OCI-LY3 (cell line): ENCODE results near the gene MED15.

Experiments
- H2AFZ ChIP-seq: fragments of 200-600, 300-600 bp; shearing (Covaris generic); 2 replicates; pipeline ENCODE4 v1.6.0; 2014; ENCODE audit warnings: antibody characterized with exemption, low read depth, low read length
- H3K27ac ChIP-seq: fragments of 200-600, 300-600 bp; sonication (generic); 2 replicates; pipeline ENCODE4 v1.5.1; 2014; ENCODE audit warnings: mild to moderate bottlenecking, low read length, moderate library complexity, mixed read lengths
- H3K27me3 ChIP-seq: fragments of 200-600, 300-600 bp; sonication (generic); 2 replicates; pipeline ENCODE4 v1.6.1; 2014; ENCODE audit warnings: low read depth, low read length, mixed read lengths
- H3K36me3 ChIP-seq: fragments of 200-600, 300-600 bp; sonication (generic); replicated peaks from 2 replicates; pipeline ENCODE3; 2014; ENCODE audit warnings: low read depth, low read length, mixed read lengths
- H3K4me1 ChIP-seq: fragments of 300-600, 200-600 bp; sonication (generic); 2 replicates; pipeline ENCODE4 v1.6.1; 2014; ENCODE audit warnings: low read length, mixed read lengths
- H3K4me2 ChIP-seq: fragments of 200-600, 300-600 bp; sonication (generic); 2 replicates; pipeline ENCODE4 v1.6.1; 2014; ENCODE audit warnings: low read length, mixed read lengths
- H3K4me3 ChIP-seq: fragments of 300-600, 200-600 bp; sonication (generic); 2 replicates; pipeline ENCODE4 v1.5.1; 2014; ENCODE audit warnings: antibody characterized with exemption, mild to moderate bottlenecking, low read length, moderate library complexity
- H3K79me2 ChIP-seq: fragments of 300-600, 200-600 bp; shearing (Covaris generic); 2 replicates; pipeline ENCODE4 v1.6.1; 2014; ENCODE audit warnings: mild to moderate bottlenecking, low read length, mixed read lengths
- H3K9ac ChIP-seq: fragments of 300-600, 200-600 bp; shearing (Covaris generic); 2 replicates; pipeline ENCODE4 v1.6.0; 2014; ENCODE audit warnings: mild to moderate bottlenecking, low read length, moderate library complexity
- H3K9me3 ChIP-seq: fragments of 200-600, 300-600 bp; shearing (Covaris generic); 2 replicates; pipeline ENCODE4 v1.6.1; 2014; ENCODE audit warnings: low read length, mixed read lengths; ENCODE audit not compliant: insufficient read depth
- H4K20me1 ChIP-seq: fragments of 200-600, 300-600 bp; sonication (generic); 2 replicates; pipeline ENCODE4 v1.6.1; 2016; ENCODE audit warnings: low read length, mixed read lengths; ENCODE audit not compliant: insufficient read depth
- EZH2phosphoT487 ChIP-seq: fragments of 200-600 bp; shearing (Covaris generic); IDR thresholded peaks from 2 replicates; pipeline ENCODE4 v1.6.1; 2018; ENCODE audit warnings: antibody characterized with exemption, mixed run types, low read depth
- TF ChIP-seq, protein P1 (sequence below): fragments of 200-600, 300-600 bp; sonication (generic); IDR thresholded peaks from 2 replicates; pipeline ENCODE4 v1.5.1; 2014; ENCODE audit warnings: antibody characterized with exemption, low read length, low read depth

MED15 gene

DNA sequence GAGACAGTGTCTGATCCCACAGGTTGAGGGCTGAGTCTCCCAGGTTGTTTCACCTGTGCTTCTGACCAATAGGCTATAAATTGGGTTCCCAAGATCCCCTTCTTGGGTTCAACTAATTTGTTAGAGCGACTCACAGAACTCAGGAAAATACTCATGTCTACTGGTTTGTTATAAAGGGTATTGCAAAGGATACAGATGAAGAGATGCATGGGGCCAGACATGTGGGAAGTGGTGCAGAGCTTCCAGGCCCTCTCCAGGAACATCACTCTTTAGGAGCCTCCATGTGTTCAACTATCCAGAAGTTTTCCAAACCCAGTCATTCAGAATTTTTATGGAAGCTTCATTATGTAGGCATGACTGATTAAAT is 16.5 kb upstream of the MED15 start:
- H3K79me2 ChIP-seq = peaks cover 65% of the 10 kb centered on the region
- no peaks in the 10 kb centered on the region for H3K9me3 ChIP-seq
- H3K36me3 ChIP-seq = peaks cover 11% of the 10 kb centered on the region
- peaks cover 61% of the 10 kb centered on the region for H4K20me1 ChIP-seq
- H3K4me2 ChIP-seq = no peak overlapping the region
- TF ChIP-seq, protein P1, sequence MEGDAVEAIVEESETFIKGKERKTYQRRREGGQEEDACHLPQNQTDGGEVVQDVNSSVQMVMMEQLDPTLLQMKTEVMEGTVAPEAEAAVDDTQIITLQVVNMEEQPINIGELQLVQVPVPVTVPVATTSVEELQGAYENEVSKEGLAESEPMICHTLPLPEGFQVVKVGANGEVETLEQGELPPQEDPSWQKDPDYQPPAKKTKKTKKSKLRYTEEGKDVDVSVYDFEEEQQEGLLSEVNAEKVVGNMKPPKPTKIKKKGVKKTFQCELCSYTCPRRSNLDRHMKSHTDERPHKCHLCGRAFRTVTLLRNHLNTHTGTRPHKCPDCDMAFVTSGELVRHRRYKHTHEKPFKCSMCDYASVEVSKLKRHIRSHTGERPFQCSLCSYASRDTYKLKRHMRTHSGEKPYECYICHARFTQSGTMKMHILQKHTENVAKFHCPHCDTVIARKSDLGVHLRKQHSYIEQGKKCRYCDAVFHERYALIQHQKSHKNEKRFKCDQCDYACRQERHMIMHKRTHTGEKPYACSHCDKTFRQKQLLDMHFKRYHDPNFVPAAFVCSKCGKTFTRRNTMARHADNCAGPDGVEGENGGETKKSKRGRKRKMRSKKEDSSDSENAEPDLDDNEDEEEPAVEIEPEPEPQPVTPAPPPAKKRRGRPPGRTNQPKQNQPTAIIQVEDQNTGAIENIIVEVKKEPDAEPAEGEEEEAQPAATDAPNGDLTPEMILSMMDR = no peak
- H3K4me1 ChIP-seq = peaks cover 9% of the 10 kb centered on the region; the same call in 1 of the 2 replicates
- no peaks in the 10 kb centered on the region for H3K27me3 ChIP-seq
- H3K4me3 ChIP-seq = no peak overlapping the region
- no peak overlapping the region for H3K9ac ChIP-seq
- no peak overlapping the region for H2AFZ ChIP-seq
- no peak overlapping the region for H3K27ac ChIP-seq

DNA sequence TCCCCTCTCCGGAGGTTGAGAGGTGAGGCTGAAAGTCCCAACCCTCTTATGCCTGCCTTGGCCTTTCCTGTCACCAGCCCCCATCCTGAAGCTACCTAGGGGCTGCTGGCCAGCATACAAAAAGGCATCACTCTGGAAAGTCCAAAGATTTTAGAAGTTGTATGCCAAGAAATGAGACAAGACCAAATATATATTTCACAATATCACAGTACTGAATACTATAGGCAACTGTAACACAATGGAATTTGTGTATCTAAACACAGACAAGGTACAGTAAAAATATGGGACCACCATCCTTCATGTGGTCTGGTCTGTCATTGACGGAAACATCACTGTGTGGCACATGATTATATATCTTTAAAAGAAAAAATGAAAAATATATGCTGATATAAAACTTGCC is 16.1 kb upstream of the MED15 start:
- Histone ChIP-seq H4K20me1 (peaks cover 58% of the 10 kb centered on the region), H3K4me1 (peaks cover 9% of the 10 kb centered on the region; the same call in 1 of the 2 replicates), H3K27ac (no peak overlapping the region), H2AFZ (no peak overlapping the region), H3K9ac (no peak overlapping the region), H3K27me3 (no peaks in the 10 kb centered on the region), H3K4me2 (no peak overlapping the region), H3K4me3 (no peak overlapping the region), H3K36me3 (peaks cover 7% of the 10 kb centered on the region), H3K79me2 (peaks cover 65% of the 10 kb centered on the region), H3K9me3 (no peaks in the 10 kb centered on the region)
- TF ChIP-seq, protein P1 = no peak
- TF ChIP-seq EZH2phosphoT487 = no peak

DNA sequence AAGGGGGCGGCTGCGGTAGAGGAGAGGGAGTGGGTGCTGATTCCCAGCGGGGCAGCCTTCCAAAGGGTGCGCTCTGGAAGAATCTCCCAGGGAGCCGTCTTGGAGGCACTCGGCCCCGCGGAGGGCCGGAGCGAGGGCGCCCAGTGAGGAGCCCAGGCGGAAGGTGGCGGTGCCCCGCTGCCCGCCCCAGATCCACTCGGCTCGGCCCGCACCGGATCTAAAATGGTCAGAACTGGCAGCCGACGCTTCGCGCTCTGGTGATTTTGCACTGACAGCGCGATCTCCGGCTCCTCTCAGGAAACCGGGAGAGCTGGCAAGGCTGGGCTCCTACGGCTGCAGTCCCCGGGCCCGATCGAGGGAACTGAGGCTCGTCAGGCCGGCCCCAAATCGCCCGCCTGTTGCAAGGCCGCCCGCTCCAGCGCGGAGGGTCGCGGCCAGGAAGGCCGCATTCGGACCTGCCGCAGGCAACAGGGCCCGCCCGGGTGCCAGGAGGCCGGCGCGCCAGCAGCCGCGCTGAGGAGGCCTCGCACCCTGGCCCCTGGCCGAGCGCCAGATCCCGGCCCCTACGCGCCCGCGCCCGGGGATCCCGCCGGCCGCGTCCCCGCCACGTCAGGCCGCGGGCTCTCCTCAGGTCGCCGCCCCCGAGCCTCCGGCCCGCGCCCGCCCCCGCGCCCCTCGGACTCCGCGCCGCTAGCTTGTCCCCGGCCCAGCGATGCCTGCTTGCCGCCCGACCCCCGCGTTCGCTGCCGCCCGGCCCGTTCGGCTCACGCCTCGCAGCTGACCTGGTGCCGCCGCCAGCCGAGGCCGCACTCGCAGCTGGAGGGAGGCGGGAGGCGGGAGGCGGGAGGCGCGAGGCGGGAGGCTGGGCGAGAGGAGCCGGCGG is 12.2 kb upstream of the MED15 start, which contains the start of gene KLHL22:
Gene KLHL22 (minus strand): TSS at position 818 of the 883 bp plus-strand sequence. CDS start 6,584 bp downstream, outside the sequence.
- Histone ChIP-seq H3K4me3 (peak within 1 kb of the TSS; percentile 82), H3K27me3 (no peaks in the 10 kb centered on the region), H3K4me2 (peak within 1 kb of the TSS; percentile 97), H4K20me1 (peaks cover 34% of the 10 kb centered on the region), H3K79me2 (peaks cover 50% of the 10 kb centered on the region), H3K4me1 (peaks cover 9% of the 10 kb centered on the region; the same call in 1 of the 2 replicates), H3K9me3 (no peaks in the 10 kb centered on the region), H2AFZ (peak within 1 kb of the TSS; percentile 64; the same call in 1 of the 2 replicates), H3K9ac (peak within 1 kb of the TSS; percentile 85), H3K36me3 (no peaks in the 10 kb centered on the region), H3K27ac (peak within 1 kb of the TSS; percentile 65)
- TF ChIP-seq, protein P1 = no peak
- no peak for TF ChIP-seq EZH2phosphoT487

DNA sequence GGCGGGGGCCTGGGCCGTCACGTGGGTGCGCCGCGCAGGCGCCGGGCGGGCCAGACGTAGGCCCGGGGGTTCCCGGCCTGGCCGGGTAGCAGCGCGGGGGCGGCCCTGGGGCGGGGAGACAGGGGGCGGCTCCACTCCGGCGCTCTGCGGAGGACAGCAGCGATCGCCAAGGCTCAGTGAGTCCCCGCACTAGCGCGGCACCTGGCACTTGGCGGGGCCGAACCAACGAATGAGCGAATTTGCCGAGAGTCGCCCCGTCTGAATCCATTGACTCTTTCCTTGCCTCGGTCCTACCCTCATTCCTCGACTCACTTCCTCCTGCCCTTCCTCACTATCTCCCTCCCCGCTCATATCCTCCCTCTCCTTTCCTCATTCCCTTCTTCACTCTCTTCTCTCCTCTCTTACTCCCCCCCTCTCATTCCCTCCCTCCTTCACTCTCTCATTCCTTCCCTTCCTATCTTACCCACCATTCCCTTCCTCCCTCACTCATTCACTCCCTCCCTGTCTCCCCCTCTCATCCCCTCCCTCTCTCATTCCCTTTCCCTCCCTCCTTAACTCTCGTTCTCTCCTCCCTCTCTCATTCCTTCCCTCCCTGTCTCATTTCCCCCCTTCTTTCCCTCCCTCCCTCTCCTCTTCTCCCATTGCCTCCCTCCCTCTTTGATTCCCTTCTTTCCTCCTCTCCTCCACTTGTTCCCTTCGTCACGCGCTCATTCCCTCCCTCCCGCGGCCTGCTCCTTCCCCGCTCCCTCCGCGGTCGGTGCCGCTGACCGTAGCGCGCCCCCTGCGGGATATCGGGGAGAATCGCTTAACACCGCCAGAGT is 11.3 kb upstream of the MED15 start:
- H3K4me1 ChIP-seq = peaks cover 9% of the 10 kb centered on the region; the same call in 1 of the 2 replicates
- H3K4me3 ChIP-seq = peak overlapping the region; percentile 82
- no peaks in the 10 kb centered on the region for H3K9me3 ChIP-seq
- H3K4me2 ChIP-seq = peak overlapping the region; percentile 86
- H3K9ac ChIP-seq = peak overlapping the region; percentile 79
- H2AFZ ChIP-seq = peak overlapping the region; percentile 64; the same call in 1 of the 2 replicates
- peak overlapping the region; percentile 39 for H3K27ac ChIP-seq
- TF ChIP-seq, protein P1 = peak; percentile 94
- no peak for TF ChIP-seq EZH2phosphoT487
- H3K79me2 ChIP-seq = peaks cover 41% of the 10 kb centered on the region
- no peaks in the 10 kb centered on the region for H3K36me3 ChIP-seq
- H4K20me1 ChIP-seq = peaks cover 26% of the 10 kb centered on the region
- no peaks in the 10 kb centered on the region for H3K27me3 ChIP-seq
